ENCODE results near the gene ZDHHC14.

DNA sequence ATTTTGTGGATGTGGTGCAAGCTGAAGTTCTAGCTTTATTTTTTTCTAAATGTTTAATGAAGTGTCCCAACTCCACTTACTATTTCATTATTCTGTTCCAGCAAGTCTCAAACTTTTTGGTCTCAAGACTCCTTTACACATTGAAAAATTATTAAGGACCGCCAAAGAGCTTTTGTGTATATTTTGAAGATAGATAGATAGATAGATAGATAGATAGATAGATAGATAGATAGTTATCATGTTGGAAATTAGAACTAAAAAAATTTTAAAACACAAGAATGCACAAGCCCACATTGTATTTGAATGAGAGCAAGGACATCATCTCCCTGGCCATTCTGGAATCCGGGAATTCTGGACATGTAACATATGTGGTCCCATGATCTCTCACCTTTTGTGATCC is 260.8 kb downstream of the ZDHHC14 start:
- TF ChIP-seq EZH2 (IDR thresholded peaks at IDR 0.05; ENCODE audit: low read length) = no peak
- TF ChIP-seq, protein P1, sequence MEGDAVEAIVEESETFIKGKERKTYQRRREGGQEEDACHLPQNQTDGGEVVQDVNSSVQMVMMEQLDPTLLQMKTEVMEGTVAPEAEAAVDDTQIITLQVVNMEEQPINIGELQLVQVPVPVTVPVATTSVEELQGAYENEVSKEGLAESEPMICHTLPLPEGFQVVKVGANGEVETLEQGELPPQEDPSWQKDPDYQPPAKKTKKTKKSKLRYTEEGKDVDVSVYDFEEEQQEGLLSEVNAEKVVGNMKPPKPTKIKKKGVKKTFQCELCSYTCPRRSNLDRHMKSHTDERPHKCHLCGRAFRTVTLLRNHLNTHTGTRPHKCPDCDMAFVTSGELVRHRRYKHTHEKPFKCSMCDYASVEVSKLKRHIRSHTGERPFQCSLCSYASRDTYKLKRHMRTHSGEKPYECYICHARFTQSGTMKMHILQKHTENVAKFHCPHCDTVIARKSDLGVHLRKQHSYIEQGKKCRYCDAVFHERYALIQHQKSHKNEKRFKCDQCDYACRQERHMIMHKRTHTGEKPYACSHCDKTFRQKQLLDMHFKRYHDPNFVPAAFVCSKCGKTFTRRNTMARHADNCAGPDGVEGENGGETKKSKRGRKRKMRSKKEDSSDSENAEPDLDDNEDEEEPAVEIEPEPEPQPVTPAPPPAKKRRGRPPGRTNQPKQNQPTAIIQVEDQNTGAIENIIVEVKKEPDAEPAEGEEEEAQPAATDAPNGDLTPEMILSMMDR (optimal IDR thresholded peaks at IDR 0.05 in 1 of 3, IDR thresholded peaks at IDR 0.05 in 1 of 3, conservative IDR thresholded peaks at IDR 0.05 in 1 of 3; ENCODE audit: extremely low read depth in 1 of 3, insufficient read depth in 2 of 3, low read length in 3 of 3) = no peak
